Natural killer cell (primary cell): Measurements from ENCODE around the gene CHM. TPM values are rescaled to one million over a fixed set of nuclear protein-coding genes. Genes with fewer than 3 reads are reported as not detected.

Source experiments
- ATAC-seq, 3 donors: fragments of 150-1000 bp in 2 of 3; fragments of 200-7000 bp in 1 of 3; cut with Tn5 transposase; 1 replicate in 1 of 3; 2 replicates in 2 of 3; pipeline ENCODE4 v1.10.0; 2021; ENCODE audit warnings: mild to moderate bottlenecking in 2 of 3, moderate library complexity in 2 of 3
- DNase-seq, 2 donors: peaks; one replicate each; pipeline versions ENCODE4 v3.0.0 to v3.0.0-alpha.2; 2013 to 2021; ENCODE audit warnings: mixed read lengths in 1 of 2
- H3K27ac ChIP-seq: one replicate; pipeline ENCODE4 v1.5.1; 2013; ENCODE audit warnings: mild to moderate bottlenecking, low read length
- H3K27me3 ChIP-seq: one replicate; pipeline ENCODE4 v1.6.1; 2013; ENCODE audit warnings: low read length; ENCODE audit not compliant: control insufficient read depth, insufficient read depth
- H3K36me3 ChIP-seq: one replicate; pipeline ENCODE4 v1.6.1; 2013; ENCODE audit warnings: low read length; ENCODE audit not compliant: control insufficient read depth, insufficient read depth
- H3K4me1 ChIP-seq: one replicate; pipeline ENCODE4 v1.6.1; 2013; ENCODE audit warnings: low read length; ENCODE audit not compliant: control insufficient read depth, insufficient read depth
- H3K4me3 ChIP-seq: one replicate; pipeline ENCODE4 v1.5.1; 2013; ENCODE audit warnings: low read length
- H3K9me3 ChIP-seq: one replicate; pipeline ENCODE4 v1.6.1; 2013; ENCODE audit warnings: low read length; ENCODE audit not compliant: control insufficient read depth, insufficient read depth
- H3K27ac Mint-ChIP-seq, 2 donors: one replicate each; pipeline ENCODE4 v1.8.0; 2022; ENCODE audit warnings: mild to moderate bottlenecking in 2 of 2, mixed read lengths in 2 of 2, moderate library complexity in 1 of 2
- H3K27me3 Mint-ChIP-seq, 2 donors: one replicate each; pipeline ENCODE4 v1.8.0; 2022; ENCODE audit warnings: low read depth in 2 of 2, mixed read lengths in 2 of 2
- H3K36me3 Mint-ChIP-seq: one replicate; pipeline ENCODE4 v1.8.0; 2022; ENCODE audit warnings: mixed read lengths
- H3K4me1 Mint-ChIP-seq, 2 donors: one replicate each; pipeline ENCODE4 v1.8.0; 2022; ENCODE audit warnings: mixed read lengths in 2 of 2
- H3K4me3 Mint-ChIP-seq: one replicate; pipeline ENCODE4 v1.8.0; 2022; ENCODE audit warnings: mild to moderate bottlenecking, moderate library complexity, mixed read lengths
- H3K9me3 Mint-ChIP-seq, 2 donors: one replicate each; pipeline ENCODE4 v1.8.0; 2022; ENCODE audit warnings: mixed read lengths in 2 of 2
- WGBS: methylation state at CpG from one replicate; pipeline ENCODE4 v1.1.7; 2013; ENCODE audit warnings: missing lambda C conversion rate; ENCODE audit not compliant: insufficient coverage; 5-methylcytosine and 5-hydroxymethylcytosine counted together
- intact Hi-C: fragments of 100-400 bp; cut with micrococcal nuclease; formaldehyde crosslinking; loops from one replicate; pipeline ENCODE4 v1.14.2; 2022
- total RNA-seq, 4 donors: library from RNA; stranded (reverse); fragments of 120-200 nt in 1 of 4; gene quantifications; one replicate each; pipeline versions ENCODE4 v1.2.3 to v1.2.4, GENCODE V29; 2013 to 2022
- TF ChIP-seq, protein P1 (sequence below): fragments of 200-600 bp; IDR thresholded peaks from one replicate; pipeline ENCODE4 v1.8.0; 2022; ENCODE audit warnings: antibody characterized with exemption

Gene CHM, protein sequence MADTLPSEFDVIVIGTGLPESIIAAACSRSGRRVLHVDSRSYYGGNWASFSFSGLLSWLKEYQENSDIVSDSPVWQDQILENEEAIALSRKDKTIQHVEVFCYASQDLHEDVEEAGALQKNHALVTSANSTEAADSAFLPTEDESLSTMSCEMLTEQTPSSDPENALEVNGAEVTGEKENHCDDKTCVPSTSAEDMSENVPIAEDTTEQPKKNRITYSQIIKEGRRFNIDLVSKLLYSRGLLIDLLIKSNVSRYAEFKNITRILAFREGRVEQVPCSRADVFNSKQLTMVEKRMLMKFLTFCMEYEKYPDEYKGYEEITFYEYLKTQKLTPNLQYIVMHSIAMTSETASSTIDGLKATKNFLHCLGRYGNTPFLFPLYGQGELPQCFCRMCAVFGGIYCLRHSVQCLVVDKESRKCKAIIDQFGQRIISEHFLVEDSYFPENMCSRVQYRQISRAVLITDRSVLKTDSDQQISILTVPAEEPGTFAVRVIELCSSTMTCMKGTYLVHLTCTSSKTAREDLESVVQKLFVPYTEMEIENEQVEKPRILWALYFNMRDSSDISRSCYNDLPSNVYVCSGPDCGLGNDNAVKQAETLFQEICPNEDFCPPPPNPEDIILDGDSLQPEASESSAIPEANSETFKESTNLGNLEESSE
- total RNA-seq = 10 to 100 TPM; 11.8 to 20.2 (median 16.5) TPM
- 31.8 TPM for total RNA-seq (2013)

DNA sequence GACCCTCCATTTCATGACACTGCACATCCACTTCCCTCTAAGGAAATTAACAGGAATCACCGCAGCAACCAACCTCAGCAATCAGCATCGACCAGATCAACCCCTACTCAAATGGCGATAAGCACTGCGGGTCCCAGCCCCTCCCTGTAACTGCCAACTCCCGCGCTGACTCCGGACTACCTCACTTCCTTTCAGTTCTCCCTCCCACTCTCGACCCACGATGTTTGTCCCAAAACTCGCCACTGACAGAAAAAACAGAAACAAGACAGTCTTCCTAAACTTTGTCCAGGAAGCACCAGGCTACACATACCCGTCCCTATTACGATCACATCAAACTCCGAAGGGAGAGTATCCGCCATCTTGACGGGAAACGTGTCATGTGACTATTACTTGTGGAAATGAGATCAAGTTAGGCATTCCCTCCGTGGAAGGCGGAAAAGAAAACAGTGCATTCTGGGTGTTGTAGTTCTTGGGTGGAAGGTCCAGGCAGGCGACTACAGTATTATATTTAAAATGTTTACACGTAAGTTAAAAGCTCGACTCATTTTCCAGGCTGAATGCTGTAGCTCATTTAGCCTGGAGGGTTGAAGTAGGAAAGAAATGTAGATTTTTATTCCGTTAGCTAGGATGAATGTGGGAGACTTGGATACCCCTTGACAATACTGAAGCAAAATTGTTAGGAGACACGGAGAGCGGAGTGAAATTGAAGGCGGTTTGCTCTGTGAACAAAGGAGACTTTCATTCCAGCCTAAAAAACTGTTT is at the start of gene CHM:
Gene CHM (minus strand): TSS at position 385 of the 762 bp plus-strand sequence. CDS start 26 bp downstream, at position 359.
- Histone ChIP-seq H3K4me1 (peaks cover 2% of the 10 kb centered on the region), H3K27me3 (peaks cover 2% of the 10 kb centered on the region), H3K4me3 (peak within 1 kb of the TSS; percentile 74), H3K36me3 (no peaks in the 10 kb centered on the region), H3K27ac (peak within 1 kb of the TSS; percentile 87), H3K9me3 (no peaks in the 10 kb centered on the region)
- Mint-ChIP-seq H3K4me3 (no peak within 1 kb of the TSS), H3K27ac (no peak within 1 kb of the TSS), H3K36me3 (no peaks in the 10 kb centered on the region), H3K4me1 (peaks cover 4 to 5% of the 10 kb centered on the region in 2 donors), H3K9me3 (no peaks in the 10 kb centered on the region), H3K27me3 (peaks cover 10 to 19% of the 10 kb centered on the region in 2 donors)
- DNase-seq (peak; percentile 35 to 85), ATAC-seq (peak; percentile 91 to 96 (median 95))
- TF ChIP-seq, protein P1, sequence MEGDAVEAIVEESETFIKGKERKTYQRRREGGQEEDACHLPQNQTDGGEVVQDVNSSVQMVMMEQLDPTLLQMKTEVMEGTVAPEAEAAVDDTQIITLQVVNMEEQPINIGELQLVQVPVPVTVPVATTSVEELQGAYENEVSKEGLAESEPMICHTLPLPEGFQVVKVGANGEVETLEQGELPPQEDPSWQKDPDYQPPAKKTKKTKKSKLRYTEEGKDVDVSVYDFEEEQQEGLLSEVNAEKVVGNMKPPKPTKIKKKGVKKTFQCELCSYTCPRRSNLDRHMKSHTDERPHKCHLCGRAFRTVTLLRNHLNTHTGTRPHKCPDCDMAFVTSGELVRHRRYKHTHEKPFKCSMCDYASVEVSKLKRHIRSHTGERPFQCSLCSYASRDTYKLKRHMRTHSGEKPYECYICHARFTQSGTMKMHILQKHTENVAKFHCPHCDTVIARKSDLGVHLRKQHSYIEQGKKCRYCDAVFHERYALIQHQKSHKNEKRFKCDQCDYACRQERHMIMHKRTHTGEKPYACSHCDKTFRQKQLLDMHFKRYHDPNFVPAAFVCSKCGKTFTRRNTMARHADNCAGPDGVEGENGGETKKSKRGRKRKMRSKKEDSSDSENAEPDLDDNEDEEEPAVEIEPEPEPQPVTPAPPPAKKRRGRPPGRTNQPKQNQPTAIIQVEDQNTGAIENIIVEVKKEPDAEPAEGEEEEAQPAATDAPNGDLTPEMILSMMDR = no peak
- intact Hi-C loops = loop anchor here (2.0 kb wide), 1 partner anchor 33 kb away; no protein-coding TSS in a partner anchor
- WGBS = 2% methylated on average over 18 of the region's 25 CpGs

DNA sequence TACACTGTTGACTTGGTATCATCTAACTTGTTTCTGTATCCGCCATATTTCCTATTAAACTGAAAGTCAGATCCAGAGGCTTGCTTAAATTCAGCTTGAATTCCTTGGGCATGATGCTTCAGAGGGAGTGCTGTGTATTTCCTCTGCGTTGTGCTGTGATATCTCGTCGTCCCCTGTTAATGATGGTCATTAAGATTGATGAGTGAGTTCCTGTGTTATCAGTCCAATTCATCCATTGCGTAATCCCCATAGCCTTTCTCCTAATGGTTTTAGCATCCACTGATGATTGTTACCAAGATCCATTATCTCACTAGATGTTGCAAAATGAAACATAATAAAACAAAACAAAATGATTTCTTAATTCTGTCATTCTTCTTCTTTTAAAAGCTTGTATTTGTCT is 31.3 kb upstream of the CHM start:
- H3K9me3 ChIP-seq = no peaks in the 10 kb centered on the region
- no peaks in the 10 kb centered on the region for H3K4me1 Mint-ChIP-seq
- no peaks in the 10 kb centered on the region for H3K27me3 ChIP-seq
- H3K4me1 ChIP-seq = no peaks in the 10 kb centered on the region
- no peaks in the 10 kb centered on the region for H3K36me3 Mint-ChIP-seq
- DNase-seq (no peak), ATAC-seq (no peak)
- TF ChIP-seq, protein P1 = no peak
- no peaks in the 10 kb centered on the region for H3K9me3 Mint-ChIP-seq
- no peak overlapping the region for H3K27ac Mint-ChIP-seq
- 83% methylated on average over 3 of the region's 5 CpGs for WGBS
- H3K4me3 ChIP-seq = no peak overlapping the region
- H3K27ac ChIP-seq = no peak overlapping the region
- no peaks in the 10 kb centered on the region for H3K36me3 ChIP-seq
- H3K4me3 Mint-ChIP-seq = no peak overlapping the region
- intact Hi-C loops = no loop called here
- peaks cover 0 to 6% of the 10 kb centered on the region in 2 donors for H3K27me3 Mint-ChIP-seq

DNA sequence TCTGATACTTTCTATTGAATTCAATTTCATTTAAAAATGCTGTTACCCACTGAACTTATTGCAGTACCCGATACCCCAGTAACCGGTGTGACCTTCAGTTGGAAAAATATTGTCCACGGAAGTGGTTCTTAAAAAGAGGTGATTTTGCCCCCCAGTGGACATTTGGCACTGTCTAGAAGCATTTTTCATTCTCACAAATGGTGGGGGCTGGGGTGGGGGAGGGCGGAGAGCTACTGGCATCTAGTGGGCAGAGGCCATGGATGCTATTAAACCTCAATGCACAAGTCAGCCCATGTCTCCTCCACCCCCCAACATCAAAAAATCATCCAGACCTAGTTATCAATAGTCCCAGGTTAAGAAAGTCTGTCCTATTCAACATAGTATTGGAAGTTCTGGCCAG is 19.6 kb upstream of the CHM start:
- TF ChIP-seq, protein P1 = no peak
- H3K9me3 Mint-ChIP-seq = peaks cover 0 to 3% of the 10 kb centered on the region in 2 donors
- H3K36me3 Mint-ChIP-seq = no peaks in the 10 kb centered on the region
- peaks cover 2 to 17% of the 10 kb centered on the region in 2 donors for H3K27me3 Mint-ChIP-seq
- no peaks in the 10 kb centered on the region for H3K27me3 ChIP-seq
- no peak overlapping the region for H3K4me3 Mint-ChIP-seq
- H3K4me3 ChIP-seq = no peak overlapping the region
- no peaks in the 10 kb centered on the region for H3K4me1 ChIP-seq
- no peaks in the 10 kb centered on the region for H3K36me3 ChIP-seq
- WGBS = 88% methylated on average over 3 of the region's 4 CpGs
- no peak overlapping the region for H3K27ac Mint-ChIP-seq
- H3K27ac ChIP-seq = no peak overlapping the region
- intact Hi-C loops = no loop called here
- H3K4me1 Mint-ChIP-seq = no peaks in the 10 kb centered on the region
- no peak for ATAC-seq
- H3K9me3 ChIP-seq = no peaks in the 10 kb centered on the region
- DNase-seq = no peak
